Upper lobe of right lung (tissue), 1 donor: Measurements from ENCODE around the gene MED12L. TPM values are rescaled to one million over a fixed set of nuclear protein-coding genes. Genes with fewer than 3 reads are reported as not detected.

ENCODE experiments used
- ATAC-seq: fragments of 200-7000 bp; cut with Tn5 transposase; one replicate; pipeline ENCODE4 v1.9.1; 2020; ENCODE audit warnings: mild to moderate bottlenecking, moderate library complexity
- DNase-seq: peaks from one replicate; pipeline ENCODE4 v3.0.0-alpha.2; 2020
- H3K27ac ChIP-seq: fragments of 200-600 bp; one replicate; pipeline ENCODE4 v1.8.0; 2022
- H3K27me3 ChIP-seq: fragments of 200-600 bp; one replicate; pipeline ENCODE4 v1.8.0; 2022; ENCODE audit warnings: mild to moderate bottlenecking
- H3K36me3 ChIP-seq: fragments of 200-600 bp; one replicate; pipeline ENCODE4 v1.8.0; 2022
- H3K4me1 ChIP-seq: fragments of 200-600 bp; one replicate; pipeline ENCODE4 v1.8.0; 2022
- H3K4me3 ChIP-seq: fragments of 200-600 bp; one replicate; pipeline ENCODE4 v1.8.0; 2022; ENCODE audit warnings: mild to moderate bottlenecking
- H3K9me3 ChIP-seq: fragments of 200-600 bp; one replicate; pipeline ENCODE4 v1.8.0; 2022
- CTCF ChIP-seq: fragments of 200-600 bp; IDR thresholded peaks from one replicate; pipeline ENCODE4 v1.8.0; 2022; ENCODE audit warnings: antibody characterized with exemption
- intact Hi-C: fragments of 100-400 bp; cut with DNase I; formaldehyde crosslinking; loops from one replicate; pipeline ENCODE4 v1.11.0; 2022
- total RNA-seq: library from RNA; stranded (reverse); fragmentation: NEBNext Ultra II Directional; extraction: Animal tissue kit (Norgen Biotek cat#: 25700); gene quantifications from one replicate; pipeline ENCODE4 v1.2.1, GENCODE V29; 2021
- donor health status: DM: no; HTN: yes; CAD: no; lungs with severe emphysema.

The MED12L gene
- total RNA-seq, 1 donor from 2014 or later = 0.69 TPM

GRCh38 chr3:151415289-151415688 lies 329.8 kb downstream of the MED12L start:
- no peaks in the 10 kb centered on the region for H3K27me3 ChIP-seq
- no peaks in the 10 kb centered on the region for H3K36me3 ChIP-seq
- intact Hi-C loops = no loop called here
- H3K27ac ChIP-seq = no peak overlapping the region
- H3K4me1 ChIP-seq = no peaks in the 10 kb centered on the region
- no peak for ATAC-seq
- H3K9me3 ChIP-seq = no peaks in the 10 kb centered on the region
- H3K4me3 ChIP-seq = no peak overlapping the region
- no peak for DNase-seq
- TF ChIP-seq CTCF = no peak

- H3K4me1 ChIP-seq = no peaks in the 10 kb centered on the region
- no peaks in the 10 kb centered on the region for H3K36me3 ChIP-seq
- H3K27me3 ChIP-seq = no peaks in the 10 kb centered on the region
- no peaks in the 10 kb centered on the region for H3K9me3 ChIP-seq
- no peak overlapping the region for H3K27ac ChIP-seq
- H3K4me3 ChIP-seq = no peak overlapping the region
- intact Hi-C loops = no loop called here
- no peak for ATAC-seq
- no peak for DNase-seq
- TF ChIP-seq CTCF = no peak
Observed at GRCh38 chr3:151419806-151420205, 334.3 kb downstream of the MED12L start.

GRCh38 chr3:151421938-151422337 lies 336.5 kb downstream of the MED12L start:
- DNase-seq (no peak), ATAC-seq (peak; percentile 53)
- no peak for TF ChIP-seq CTCF
- intact Hi-C loops = no loop called here
- Histone ChIP-seq H3K27ac (no peak overlapping the region), H3K9me3 (no peaks in the 10 kb centered on the region), H3K36me3 (no peaks in the 10 kb centered on the region), H3K4me1 (no peaks in the 10 kb centered on the region), H3K4me3 (no peak overlapping the region), H3K27me3 (no peaks in the 10 kb centered on the region)

- no peak for TF ChIP-seq CTCF
- Histone ChIP-seq H3K9me3 (no peaks in the 10 kb centered on the region), H3K27me3 (no peaks in the 10 kb centered on the region), H3K4me3 (no peak overlapping the region), H3K36me3 (no peaks in the 10 kb centered on the region), H3K27ac (no peak overlapping the region), H3K4me1 (no peaks in the 10 kb centered on the region)
- ATAC-seq = no peak
- DNase-seq = no peak
- intact Hi-C loops = no loop called here
Observed at GRCh38 chr3:151423091-151423490, 337.6 kb downstream of the MED12L start.

GRCh38 chr3:151425627-151426340 lies 340.3 kb downstream of the MED12L start:
- Histone ChIP-seq H3K27ac (no peak overlapping the region), H3K4me1 (no peaks in the 10 kb centered on the region), H3K4me3 (no peak overlapping the region), H3K9me3 (no peaks in the 10 kb centered on the region), H3K36me3 (no peaks in the 10 kb centered on the region), H3K27me3 (no peaks in the 10 kb centered on the region)
- intact Hi-C loops = no loop called here
- no peak for ATAC-seq
- DNase-seq = no peak
- peak; percentile 31 for TF ChIP-seq CTCF

GRCh38 chr3:151426341-151426657 lies 340.8 kb downstream of the MED12L start:
- Histone ChIP-seq H3K4me3 (no peak overlapping the region), H3K27ac (no peak overlapping the region), H3K4me1 (no peaks in the 10 kb centered on the region), H3K36me3 (no peaks in the 10 kb centered on the region), H3K9me3 (no peaks in the 10 kb centered on the region), H3K27me3 (no peaks in the 10 kb centered on the region)
- intact Hi-C loops = no loop called here
- DNase-seq = no peak
- no peak for TF ChIP-seq CTCF
- no peak for ATAC-seq
